Neutrophil (primary cell): ENCODE data around the gene KIF26B.
"Not testable (repeated sequence)": the region's sequence is repeated elsewhere in the genome, so short reads cannot be mapped to it uniquely, and the experiment has no call there.

Source experiments
- H3K27ac ChIP-seq: fragments of 200-600 bp; sonication (generic); 2 replicates; pipeline ENCODE4 v1.5.1; 2016; ENCODE audit warnings: mild to moderate bottlenecking, moderate library complexity
- H3K27me3 ChIP-seq: fragments of 200-600 bp; sonication (generic); 2 replicates; pipeline ENCODE4 v1.6.0; 2016; ENCODE audit warnings: mild to moderate bottlenecking
- H3K36me3 ChIP-seq: fragments of 200-600 bp; sonication (generic); 2 replicates; pipeline ENCODE4 v1.5.1; 2017
- H3K4me1 ChIP-seq, 2 experiments: fragments of 200-600 bp in 1 of 2; sonication (generic) in 1 of 2; 1 replicate in 1 of 2; 2 replicates in 1 of 2; pipeline versions ENCODE4 v1.5.1 to v1.6.1; 2013 to 2016; ENCODE audit warnings: low read depth in 1 of 2, low read length in 1 of 2, mild to moderate bottlenecking in 1 of 2, moderate library complexity in 1 of 2; ENCODE audit not compliant: control insufficient read depth in 1 of 2, insufficient read depth in 1 of 2
- H3K4me3 ChIP-seq, 2 experiments: fragments of 200-600 bp in 1 of 2; sonication (generic) in 1 of 2; 1 replicate in 1 of 2; 2 replicates in 1 of 2; pipeline ENCODE4 v1.5.1; 2013 to 2016; ENCODE audit warnings: low read depth in 1 of 2, low read length in 1 of 2, mild to moderate bottlenecking in 1 of 2, moderate library complexity in 1 of 2
- H3K9me3 ChIP-seq: fragments of 200-600 bp; sonication (generic); 2 replicates; pipeline ENCODE4 v1.5.1; 2016
- CTCF ChIP-seq: fragments of 200-600 bp; sonication (generic); IDR thresholded peaks from 2 replicates; pipeline ENCODE4 v1.5.1; 2016; ENCODE audit warnings: antibody characterized with exemption

The KIF26B gene

GRCh38 chr1:245126530-245126929 lies 28.3 kb upstream of the KIF26B start:
- H3K4me1 ChIP-seq, result no peaks in the 10 kb centered on the region
- no peak overlapping the region for H3K27ac ChIP-seq
- no peaks in the 10 kb centered on the region for H3K36me3 ChIP-seq
- no peaks in the 10 kb centered on the region for H3K9me3 ChIP-seq
- no peak for TF ChIP-seq CTCF
- H3K27me3 ChIP-seq, result peaks cover 30% of the 10 kb centered on the region
- H3K4me3 ChIP-seq, result no peak overlapping the region

- Histone ChIP-seq H3K27ac (no peak overlapping the region), H3K4me1 (no peaks in the 10 kb centered on the region), H3K4me3 (no peak overlapping the region), H3K27me3 (peaks cover 35% of the 10 kb centered on the region), H3K36me3 (no peaks in the 10 kb centered on the region), H3K9me3 (no peaks in the 10 kb centered on the region)
- TF ChIP-seq CTCF, result no peak
These were observed 26.2 kb upstream of the KIF26B start for GRCh38 chr1:245128381-245129101.

- Histone ChIP-seq H3K27ac (no peak overlapping the region), H3K36me3 (no peaks in the 10 kb centered on the region), H3K9me3 (no peaks in the 10 kb centered on the region), H3K27me3 (peaks cover 35% of the 10 kb centered on the region), H3K4me3 (no peak overlapping the region), H3K4me1 (no peaks in the 10 kb centered on the region)
- TF ChIP-seq CTCF, result no peak
These were observed 25.2 kb upstream of the KIF26B start for GRCh38 chr1:245129319-245130240.

GRCh38 chr1:245130281-245131025 lies 24.3 kb upstream of the KIF26B start:
- not testable (repeated sequence) for H3K4me3 ChIP-seq, H3K36me3 ChIP-seq, H3K4me1 ChIP-seq, H3K9me3 ChIP-seq, H3K27ac ChIP-seq
- H3K27me3 ChIP-seq, result peaks cover 35% of the 10 kb centered on the region

- no peak for TF ChIP-seq CTCF
- H3K4me1 ChIP-seq, result no peaks in the 10 kb centered on the region
- no peak overlapping the region for H3K27ac ChIP-seq
- peaks cover 35% of the 10 kb centered on the region for H3K27me3 ChIP-seq
- H3K4me3 ChIP-seq, result no peak overlapping the region
- H3K36me3 ChIP-seq, result no peaks in the 10 kb centered on the region
- H3K9me3 ChIP-seq, result no peaks in the 10 kb centered on the region
These were observed 23.8 kb upstream of the KIF26B start for GRCh38 chr1:245131026-245131393.
